SK-N-SH (cell line): Measurements from ENCODE around the gene C9orf72. TPM values are rescaled to one million over a fixed set of nuclear protein-coding genes. Genes with fewer than 3 reads are reported as not detected.

Experiments
- CTCF ChIA-PET: fragments of 300-600, 350-600 bp; formaldehyde crosslinking; extraction: SDS; loops from one replicate; lab custom pipeline; 2021; lab: Yijun Ruan, JAX
- POLR2A ChIA-PET: fragments of 350-600 bp; sonication (Branson Sonifier 250); formaldehyde crosslinking; extraction: SDS; loops from one replicate; lab custom pipeline; 2020; ENCODE audit warnings: antibody characterized with exemption, inconsistent platforms; lab: Yijun Ruan, JAX
- DNase-seq: peaks from one replicate; pipeline ENCODE4 v3.0.0; 2012
- H2AFZ ChIP-seq: fragments of 200-600 bp; sonication (generic); 2 replicates; pipeline ENCODE4 v1.8.1; 2016; ENCODE audit warnings: antibody characterized with exemption, mild to moderate bottlenecking, low read depth
- H3F3A ChIP-seq: fragments of 200-600 bp; sonication (generic); replicated peaks from 2 replicates; pipeline ENCODE3; 2016; ENCODE audit warnings: antibody characterized with exemption, mild to moderate bottlenecking; ENCODE audit not compliant: insufficient read depth
- H3K27ac ChIP-seq, 2 experiments: fragments of 200-500 bp in 1 of 2; fragments of 200-600 bp in 1 of 2; sonication (Bioruptor generic) in 1 of 2; sonication (generic), shearing (Covaris generic) in 1 of 2; 2 replicates each; pipeline versions ENCODE4 v1.5.1 to v1.6.1; 2014 to 2016; ENCODE audit warnings: low read depth in 2 of 2, inconsistent platforms in 1 of 2, low read length in 1 of 2, mild to moderate bottlenecking in 1 of 2, mixed read lengths in 1 of 2
- H3K27me3 ChIP-seq: fragments of 200-600 bp; sonication (generic), shearing (Covaris generic); 2 replicates; pipeline ENCODE4 v1.6.1; 2016; ENCODE audit warnings: mixed run types; ENCODE audit not compliant: insufficient read depth
- H3K36me3 ChIP-seq, 2 experiments: fragments of 200-500 bp in 1 of 2; fragments of 200-600 bp in 1 of 2; sonication (Bioruptor generic) in 1 of 2; sonication (generic) in 1 of 2; replicated peaks in 1 of 2; 2 replicates each; pipeline versions ENCODE3 to v1.5.1; 2014 to 2016; ENCODE audit warnings: low read length in 1 of 2, mild to moderate bottlenecking in 1 of 2; ENCODE audit not compliant: insufficient read depth in 2 of 2, control insufficient read depth in 1 of 2
- H3K4me1 ChIP-seq, 2 experiments: fragments of 200-500 bp in 1 of 2; fragments of 200-600 bp in 1 of 2; sonication (Bioruptor generic) in 1 of 2; sonication (generic), shearing (Covaris generic) in 1 of 2; 2 replicates each; pipeline versions ENCODE4 v1.5.1 to v1.6.1; 2014 to 2016; ENCODE audit warnings: low read depth in 1 of 2, low read length in 1 of 2, mixed run types in 1 of 2; ENCODE audit not compliant: insufficient read depth in 2 of 2, control insufficient read depth in 1 of 2
- H3K4me2 ChIP-seq: fragments of 200-600 bp; sonication (generic), shearing (Covaris generic); 2 replicates; pipeline ENCODE4 v1.6.1; 2017; ENCODE audit warnings: mixed run types
- H3K4me3 ChIP-seq, 2 experiments: fragments of 200-500 bp in 1 of 2; fragments of 200-600 bp in 1 of 2; sonication (Bioruptor generic) in 1 of 2; sonication (generic), shearing (Covaris generic) in 1 of 2; 2 replicates each; pipeline versions ENCODE4 v1.5.1 to v1.8.1; 2014 to 2016; ENCODE audit warnings: low read depth in 2 of 2, inconsistent platforms in 1 of 2, low read length in 1 of 2, mild to moderate bottlenecking in 1 of 2, mixed read lengths in 1 of 2, moderate library complexity in 1 of 2
- H3K79me2 ChIP-seq: fragments of 200-600 bp; sonication (generic); 2 replicates; pipeline ENCODE4 v1.8.1; 2017; ENCODE audit warnings: mild to moderate bottlenecking; ENCODE audit not compliant: insufficient read depth
- H3K9ac ChIP-seq: fragments of 200-600 bp; sonication (generic); 2 replicates; pipeline ENCODE4 v1.6.1; 2017; ENCODE audit warnings: mixed run types
- H3K9me2 ChIP-seq: fragments of 200-600 bp; sonication (generic); 2 replicates; pipeline ENCODE4 v1.6.1; 2017; ENCODE audit warnings: mixed run types
- H3K9me3 ChIP-seq: fragments of 200-600 bp; sonication (generic); 2 replicates; pipeline ENCODE4 v1.6.1; 2017; ENCODE audit warnings: mixed run types, mild to moderate bottlenecking, moderate library complexity
- H4K20me1 ChIP-seq: fragments of 200-600 bp; sonication (generic); 2 replicates; pipeline ENCODE4 v1.6.1; 2017; ENCODE audit warnings: mild to moderate bottlenecking, mixed run types; ENCODE audit not compliant: insufficient read depth
- CHD2 ChIP-seq: fragments of 150-350 bp; IDR thresholded peaks from 2 replicates; pipeline ENCODE4 v1.6.1; 2018; ENCODE audit warnings: low read length; ENCODE audit not compliant: partially characterized antibody
- CTCF ChIP-seq: fragments of 200-600 bp; sonication (generic); IDR thresholded peaks from 2 replicates; pipeline ENCODE4 v1.6.1; 2017; ENCODE audit warnings: antibody characterized with exemption, mild to moderate bottlenecking, moderate library complexity
- ELF1 ChIP-seq: IDR thresholded peaks from 2 replicates; pipeline ENCODE4 v1.4.0; 2012
- EP300 ChIP-seq, 2 experiments: IDR thresholded peaks; 2 replicates each; pipeline versions ENCODE4 v1.4.0 to v1.6.1; 2012; ENCODE audit warnings: borderline replicate concordance in 1 of 2, low read depth in 1 of 2, low read length in 1 of 2
- FOXM1 ChIP-seq: IDR thresholded peaks from 2 replicates; pipeline ENCODE4 v1.4.0; 2012; ENCODE audit warnings: low read depth, mild to moderate bottlenecking
- GATA2 ChIP-seq: sonication (generic); formaldehyde crosslinking; IDR thresholded peaks from 2 replicates; pipeline ENCODE4 v1.5.0; 2020; ENCODE audit warnings: mild to moderate bottlenecking, missing genetic modification reagents
- MAX ChIP-seq: IDR thresholded peaks from 2 replicates; pipeline ENCODE4 v1.4.0; 2012; ENCODE audit warnings: low read depth
- MEF2A ChIP-seq: IDR thresholded peaks from 2 replicates; pipeline ENCODE4 v1.4.0; 2012; ENCODE audit warnings: low read depth, borderline replicate concordance
- MXI1 ChIP-seq: IDR thresholded peaks from 2 replicates; pipeline ENCODE4 v1.6.1; 2012; ENCODE audit warnings: mild to moderate bottlenecking, low read depth, low read length, improper control_type of control experiment
- PBX3 ChIP-seq: IDR thresholded peaks from 2 replicates; pipeline ENCODE4; 2012
- RAD21 ChIP-seq: IDR thresholded peaks from 2 replicates; pipeline ENCODE4 v1.6.1; 2012; ENCODE audit warnings: mild to moderate bottlenecking, low read length
- RCOR1 ChIP-seq: fragments of 150-350 bp; IDR thresholded peaks from 2 replicates; pipeline ENCODE4 v1.6.1; 2017; ENCODE audit warnings: antibody characterized with exemption, low read length
- RXRA ChIP-seq: IDR thresholded peaks from 2 replicates; pipeline ENCODE4 v1.4.0; 2012; ENCODE audit warnings: low read depth, mild to moderate bottlenecking, borderline replicate concordance
- SIN3A ChIP-seq: IDR thresholded peaks from 2 replicates; pipeline ENCODE4 v1.6.1; 2012; ENCODE audit warnings: low read depth, mild to moderate bottlenecking, low read length, moderate library complexity, borderline replicate concordance
- TAF1 ChIP-seq: IDR thresholded peaks from 2 replicates; pipeline ENCODE4 v1.6.1; 2012; ENCODE audit warnings: low read depth, mild to moderate bottlenecking, low read length, moderate library complexity, borderline replicate concordance
- TEAD4 ChIP-seq: IDR thresholded peaks from 2 replicates; pipeline ENCODE4 v1.4.0; 2012; ENCODE audit warnings: mild to moderate bottlenecking, borderline replicate concordance; ENCODE audit not compliant: insufficient read depth
- YY1 ChIP-seq: IDR thresholded peaks from 2 replicates; pipeline ENCODE4 v1.4.0; 2012; ENCODE audit warnings: low read depth, mild to moderate bottlenecking
- ZBTB33 ChIP-seq: IDR thresholded peaks from 2 replicates; pipeline ENCODE4 v1.4.0; 2012; ENCODE audit warnings: low read depth, borderline replicate concordance
- WGBS: methylation state at CpG from one replicate; pipeline ENCODE4 v1.1.6; 2017; ENCODE audit warnings: low lambda C conversion rate; 5-methylcytosine and 5-hydroxymethylcytosine counted together
- polyA plus RNA-seq, 3 experiments: library from polyadenylated mRNA; depleted of rRNA; stranded (reverse); fragments of >200 nt; gene quantifications; 2 replicates each; pipeline ENCODE4 v1.2.3, GENCODE V29; 2012

The C9orf72 gene
- polyA plus RNA-seq, 1 of the 3 experiments (the other 2 are of a cell fraction), result 4.0 TPM

- Histone ChIP-seq H3K4me2 (no peak overlapping the region), H3K36me3 (peaks cover 2 to 12% of the 10 kb centered on the region in 2 experiments), H3K4me1 (peaks cover 0 to 5% of the 10 kb centered on the region in 2 experiments; a peak in 2 of 4 replicates), H3K4me3 (no peak overlapping the region), H3K27me3 (no peaks in the 10 kb centered on the region), H3K27ac (no peak overlapping the region), H2AFZ (no peak overlapping the region), H3K9ac (no peak overlapping the region), H3F3A (no peaks in the 10 kb centered on the region), H3K79me2 (no peaks in the 10 kb centered on the region), H4K20me1 (no peaks in the 10 kb centered on the region), H3K9me2 (no peaks in the 10 kb centered on the region), H3K9me3 (no peaks in the 10 kb centered on the region)
- ChIA-PET POLR2A (no interaction called here), CTCF (interaction anchor here (0.9 to 5.9 kb wide), 3 partner anchors 10 to 207 kb away, joined by 5 to 32 read pairs (median 26); partner anchors contain the start of gene MOB3B)
- no peak for DNase-seq
- TF ChIP-seq MAX, result no peak
- no peak for TF ChIP-seq MXI1
- no peak for TF ChIP-seq EP300 (IDR thresholded peaks at IDR 0.05; ENCODE audit: borderline replicate concordance in 1 of 2, low read depth in 1 of 2, low read length in 1 of 2)
- TF ChIP-seq TAF1, result no peak
- TF ChIP-seq FOXM1, result no peak
- no peak for TF ChIP-seq YY1
- TF ChIP-seq RAD21, result no peak
- TF ChIP-seq PBX3, result no peak
- no peak for TF ChIP-seq SIN3A
- no peak for TF ChIP-seq CHD2
- no peak for TF ChIP-seq TEAD4
- TF ChIP-seq CTCF, result no peak
- TF ChIP-seq RXRA, result no peak
- no peak for TF ChIP-seq MEF2A
- TF ChIP-seq GATA2 (CRISPR knock-in tag), result no peak
- TF ChIP-seq RCOR1, result no peak
- no peak for TF ChIP-seq ELF1
- TF ChIP-seq ZBTB33, result no peak
- WGBS, result 80% methylated on average over 5 of the region's 5 CpGs
These were observed 33.5 kb downstream of the C9orf72 start for GRCh38 chr9:27539479-27540441.
